Neural cell (in vitro differentiated cells): ENCODE measurements around the gene DDX49. TPM values are rescaled to one million over a fixed set of nuclear protein-coding genes. Genes with fewer than 3 reads are reported as not detected.

Source experiments
- H2AFZ ChIP-seq: fragments of 200-600, 300-800 bp; sonication (generic), shearing (Covaris generic); 2 replicates; pipeline ENCODE4 v1.6.0; 2014; ENCODE audit warnings: low read depth, mild to moderate bottlenecking, antibody characterized with exemption, low read length, moderate library complexity
- H3F3A ChIP-seq: fragments of 200-600 bp; shearing (Covaris generic); 2 replicates; pipeline ENCODE4 v1.6.1; 2016; ENCODE audit warnings: mild to moderate bottlenecking, moderate library complexity, mixed read lengths, antibody characterized with exemption, low read length; ENCODE audit not compliant: insufficient read depth, poor library complexity, severe bottlenecking
- H3K27ac ChIP-seq: fragments of 200-600, 300-800 bp; sonication (generic), shearing (Covaris generic); 2 replicates; pipeline ENCODE4 v1.5.1; 2014; ENCODE audit warnings: mild to moderate bottlenecking, low read length, moderate library complexity
- H3K27me3 ChIP-seq: fragments of 300-800, 200-600 bp; sonication (generic), shearing (Covaris generic); 2 replicates; pipeline ENCODE4 v1.6.0; 2014; ENCODE audit warnings: mild to moderate bottlenecking, low read depth, low read length, moderate library complexity; ENCODE audit not compliant: insufficient read depth
- H3K36me3 ChIP-seq: fragments of 300-800, 200-600 bp; sonication (generic), shearing (Covaris generic); 2 replicates; pipeline ENCODE4 v1.5.1; 2014; ENCODE audit warnings: mild to moderate bottlenecking, antibody characterized with exemption, low read length, moderate library complexity; ENCODE audit not compliant: insufficient read depth
- H3K4me2 ChIP-seq: fragments of 300-800, 200-600 bp; sonication (generic), shearing (Covaris generic); 2 replicates; pipeline ENCODE4 v1.6.0; 2014; ENCODE audit warnings: mild to moderate bottlenecking, low read length
- H3K4me3 ChIP-seq: fragments of 300-800, 200-600 bp; sonication (generic), shearing (Covaris generic); 2 replicates; pipeline ENCODE4 v1.5.1; 2014; ENCODE audit warnings: mild to moderate bottlenecking, low read length, moderate library complexity
- H3K79me2 ChIP-seq: fragments of 200-600 bp; shearing (Covaris generic); replicated peaks from 2 replicates; pipeline ENCODE4 v1.6.0; 2014; ENCODE audit warnings: mild to moderate bottlenecking, low read length, moderate library complexity; ENCODE audit not compliant: insufficient read depth
- H3K9ac ChIP-seq: fragments of 300-800, 200-600 bp; sonication (generic), shearing (Covaris generic); 2 replicates; pipeline ENCODE4 v1.6.1; 2016; ENCODE audit warnings: mild to moderate bottlenecking, low read length, mixed read lengths
- H3K9me2 ChIP-seq: fragments of 200-600 bp; shearing (Covaris generic); 2 replicates; pipeline ENCODE4 v1.6.1; 2016; ENCODE audit warnings: mild to moderate bottlenecking, low read length, mixed read lengths; ENCODE audit not compliant: insufficient read depth
- H3K9me3 ChIP-seq: fragments of 200-600, 300-800 bp; sonication (generic), shearing (Covaris generic); 2 replicates; pipeline ENCODE4 v1.6.1; 2016; ENCODE audit warnings: mild to moderate bottlenecking, mixed run types, low read length, moderate library complexity, mixed read lengths
- H4K20me1 ChIP-seq: fragments of 200-600 bp; shearing (Covaris generic); 2 replicates; pipeline ENCODE4 v1.6.1; 2016; ENCODE audit warnings: mild to moderate bottlenecking, mixed run types; ENCODE audit not compliant: insufficient read depth
- CTCF ChIP-seq: fragments of 450-650 bp; IDR thresholded peaks from 2 replicates; pipeline ENCODE4 v1.5.1; 2014; ENCODE audit warnings: antibody characterized with exemption, mild to moderate bottlenecking, moderate library complexity; ENCODE audit not compliant: poor library complexity, severe bottlenecking
- EP300 ChIP-seq: fragments of 450-650 bp; conservative IDR thresholded peaks from 2 replicates; pipeline ENCODE4 v1.6.1; 2014; ENCODE audit warnings: antibody characterized with exemption, mild to moderate bottlenecking, moderate library complexity; ENCODE audit not compliant: poor library complexity, severe bottlenecking
- EZH2 ChIP-seq: fragments of 200-600, 300-800 bp; shearing (Covaris generic), sonication (generic); IDR thresholded peaks from 2 replicates; pipeline ENCODE4 v1.6.1; 2014; ENCODE audit warnings: antibody characterized with exemption, low read length, borderline replicate concordance, mild to moderate bottlenecking; ENCODE audit not compliant: insufficient read depth, poor library complexity, severe bottlenecking
- MXI1 ChIP-seq: fragments of 450-650 bp; conservative IDR thresholded peaks from 2 replicates; pipeline ENCODE4 v1.6.1; 2014; ENCODE audit warnings: antibody characterized with exemption, mild to moderate bottlenecking; ENCODE audit not compliant: poor library complexity, severe bottlenecking
- POLR2AphosphoS5 ChIP-seq: IDR thresholded peaks from 2 replicates; pipeline ENCODE4 v1.6.1; 2012
- RAD21 ChIP-seq: fragments of 450-650 bp; conservative IDR thresholded peaks from 2 replicates; pipeline ENCODE4 v1.6.1; 2014; ENCODE audit warnings: antibody characterized with exemption, mild to moderate bottlenecking, moderate library complexity
- REST ChIP-seq: IDR thresholded peaks from 2 replicates; pipeline ENCODE4 v1.6.1; 2012; ENCODE audit warnings: borderline replicate concordance
- SMC3 ChIP-seq: fragments of 450-650 bp; conservative IDR thresholded peaks from 2 replicates; pipeline ENCODE4 v1.6.1; 2014; ENCODE audit warnings: antibody characterized with exemption, mild to moderate bottlenecking, moderate library complexity; ENCODE audit not compliant: poor library complexity
- TAF1 ChIP-seq: IDR thresholded peaks from 2 replicates; pipeline ENCODE4 v1.6.1; 2012; ENCODE audit warnings: low read depth
- polyA plus RNA-seq: library from polyadenylated mRNA; depleted of rRNA; stranded (reverse); fragments of >200 nt; gene quantifications from 2 replicates; pipeline ENCODE4 v1.2.3, GENCODE V29; 2014

DDX49 gene
- polyA plus RNA-seq, 1 donor from 2014 or later, result 90.7 TPM

GRCh38 chr19:18920400-18920799 is 885 bp downstream of the DDX49 start:
- H3K36me3 ChIP-seq, result no peaks in the 10 kb centered on the region
- H3K27ac ChIP-seq, result peak overlapping the region; percentile 70
- peaks cover 32% of the 10 kb centered on the region for H3K79me2 ChIP-seq

GRCh38 chr19:18921593-18921992 is 2.1 kb downstream of the DDX49 start:
- Histone ChIP-seq H3K36me3 (no peaks in the 10 kb centered on the region), H3K9ac (no peak overlapping the region), H3K27me3 (no peaks in the 10 kb centered on the region), H3K9me3 (no peaks in the 10 kb centered on the region), H3K27ac (no peak overlapping the region), H3K4me3 (no peak overlapping the region), H3K4me2 (no peak overlapping the region), H3F3A (no peaks in the 10 kb centered on the region), H3K79me2 (peaks cover 28% of the 10 kb centered on the region), H3K9me2 (no peaks in the 10 kb centered on the region), H2AFZ (no peak overlapping the region), H4K20me1 (no peaks in the 10 kb centered on the region)
- no peak for TF ChIP-seq EP300
- TF ChIP-seq MXI1, result no peak
- no peak for TF ChIP-seq SMC3
- no peak for TF ChIP-seq RAD21
- TF ChIP-seq POLR2AphosphoS5, result no peak
- no peak for TF ChIP-seq CTCF
- TF ChIP-seq REST, result no peak

More at GRCh38 chr19:18920400-18920799, 885 bp downstream of the DDX49 start:
- Histone ChIP-seq H2AFZ (no peak overlapping the region), H3K4me3 (peak overlapping the region; percentile 89), H3K27me3 (no peaks in the 10 kb centered on the region), H4K20me1 (no peaks in the 10 kb centered on the region), H3F3A (no peaks in the 10 kb centered on the region), H3K9me3 (no peaks in the 10 kb centered on the region), H3K4me2 (peak overlapping the region; percentile 95), H3K9ac (peak overlapping the region; percentile 84), H3K9me2 (no peaks in the 10 kb centered on the region)
- TF ChIP-seq TAF1, result no peak
- no peak for TF ChIP-seq SMC3
- TF ChIP-seq REST, result no peak
- TF ChIP-seq CTCF, result no peak
- TF ChIP-seq EZH2, result no peak
- TF ChIP-seq RAD21, result no peak
- no peak for TF ChIP-seq MXI1
- TF ChIP-seq EP300, result no peak
- no peak for TF ChIP-seq POLR2AphosphoS5
